Adrenal gland (tissue), 5 donors: ENCODE measurements around the gene CTBP2.

Experiments
- POLR2A ChIP-seq, 2 donors: fragments of 450-650 bp; IDR thresholded peaks; one replicate each; pipeline ENCODE4 v1.6.1; 2017; ENCODE audit warnings: antibody characterized with exemption in 2 of 2, mild to moderate bottlenecking in 2 of 2, moderate library complexity in 1 of 2
- TF ChIP-seq, protein P1 (sequence below), 6 experiments: fragments of 450-650 bp in 4 of 6; fragments of 200-600 bp in 2 of 6; sonication (generic) in 1 of 6; IDR thresholded peaks; 1 replicate in 5 of 6; 2 replicates in 1 of 6; pipeline versions ENCODE4 v1.5.1 to v1.8.0; 2016 to 2021; ENCODE audit warnings: antibody characterized with exemption in 6 of 6, mild to moderate bottlenecking in 2 of 6, moderate library complexity in 1 of 6
- donor health status: DM: no; HTN: no; CAD: no.

DNA sequence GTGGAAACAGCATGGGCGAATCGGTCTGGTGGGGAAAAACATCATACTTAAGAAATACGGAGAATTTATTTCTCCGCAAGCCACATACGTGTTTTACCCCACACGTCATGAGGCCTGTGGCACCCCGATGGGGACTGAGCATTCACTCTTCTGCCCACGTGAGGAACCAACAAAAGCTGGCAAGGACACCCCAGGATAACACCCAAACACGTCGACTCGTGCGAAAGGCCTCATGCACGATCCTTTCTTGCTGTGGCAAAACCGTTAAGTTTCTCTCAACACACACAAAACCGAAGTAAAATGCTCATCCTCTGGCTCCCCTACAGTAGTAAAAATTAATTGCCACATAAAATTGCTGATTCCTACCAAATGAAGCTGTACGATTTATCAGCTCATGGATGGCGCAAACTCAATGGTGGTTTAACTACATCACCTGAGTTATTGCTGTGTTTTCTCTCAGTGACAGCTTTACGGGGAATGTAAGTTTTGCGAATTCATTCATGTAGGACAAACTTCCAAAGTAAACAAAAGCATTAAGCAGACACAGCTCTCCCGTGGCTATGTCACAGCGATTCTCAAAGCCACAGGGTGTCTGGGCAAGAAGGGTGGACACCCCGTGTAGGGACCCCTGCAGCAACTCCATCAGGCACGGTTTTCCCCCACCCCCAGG is 97.0 kb downstream of the CTBP2 start:
- no peak for TF ChIP-seq POLR2A (IDR thresholded peaks at IDR 0.05)
- TF ChIP-seq, protein P1, sequence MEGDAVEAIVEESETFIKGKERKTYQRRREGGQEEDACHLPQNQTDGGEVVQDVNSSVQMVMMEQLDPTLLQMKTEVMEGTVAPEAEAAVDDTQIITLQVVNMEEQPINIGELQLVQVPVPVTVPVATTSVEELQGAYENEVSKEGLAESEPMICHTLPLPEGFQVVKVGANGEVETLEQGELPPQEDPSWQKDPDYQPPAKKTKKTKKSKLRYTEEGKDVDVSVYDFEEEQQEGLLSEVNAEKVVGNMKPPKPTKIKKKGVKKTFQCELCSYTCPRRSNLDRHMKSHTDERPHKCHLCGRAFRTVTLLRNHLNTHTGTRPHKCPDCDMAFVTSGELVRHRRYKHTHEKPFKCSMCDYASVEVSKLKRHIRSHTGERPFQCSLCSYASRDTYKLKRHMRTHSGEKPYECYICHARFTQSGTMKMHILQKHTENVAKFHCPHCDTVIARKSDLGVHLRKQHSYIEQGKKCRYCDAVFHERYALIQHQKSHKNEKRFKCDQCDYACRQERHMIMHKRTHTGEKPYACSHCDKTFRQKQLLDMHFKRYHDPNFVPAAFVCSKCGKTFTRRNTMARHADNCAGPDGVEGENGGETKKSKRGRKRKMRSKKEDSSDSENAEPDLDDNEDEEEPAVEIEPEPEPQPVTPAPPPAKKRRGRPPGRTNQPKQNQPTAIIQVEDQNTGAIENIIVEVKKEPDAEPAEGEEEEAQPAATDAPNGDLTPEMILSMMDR (IDR thresholded peaks at IDR 0.05), result no peak
